NOMO-1 treated with dmso at 0.1 percent for 144 hours (cell line): ENCODE results near the gene RBM22.

Source experiments
- DNase-seq: peaks from one replicate; lab custom pipeline; 2025; ENCODE audit not compliant: unreplicated experiment; lab: John Stamatoyannopoulos, UW

The RBM22 gene

DNA sequence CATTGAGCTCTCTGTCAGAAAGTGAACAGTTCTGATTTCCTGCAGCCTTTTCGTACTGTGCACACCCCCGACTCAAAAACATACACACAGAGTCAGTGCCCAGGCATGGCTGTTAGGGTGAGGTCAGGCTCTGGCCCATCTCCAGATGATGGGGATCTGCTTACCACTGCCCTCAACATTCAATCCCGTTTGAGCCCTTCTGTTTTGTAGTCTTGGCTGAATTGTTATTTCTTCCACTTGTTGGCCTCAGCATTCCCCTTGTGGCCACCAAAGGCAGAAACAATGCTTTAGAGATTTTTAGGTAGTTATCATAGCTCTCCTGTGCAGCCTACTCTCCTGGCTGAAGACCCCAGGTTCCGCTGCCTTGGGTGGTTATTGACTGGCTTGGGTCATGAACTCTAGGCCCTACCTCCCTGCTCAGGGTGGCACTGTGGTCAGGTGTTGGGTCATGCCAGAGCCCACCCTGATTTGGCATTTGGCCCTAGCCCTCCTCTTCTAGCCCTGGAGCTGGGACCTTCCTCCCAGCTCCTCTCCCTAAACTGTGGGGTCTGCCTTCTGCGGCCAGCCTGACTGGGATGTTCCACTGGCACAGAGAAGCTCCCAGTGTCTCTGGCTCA, 47.6 kb downstream of the RBM22 start:
- DNase-seq: no peak

DNA sequence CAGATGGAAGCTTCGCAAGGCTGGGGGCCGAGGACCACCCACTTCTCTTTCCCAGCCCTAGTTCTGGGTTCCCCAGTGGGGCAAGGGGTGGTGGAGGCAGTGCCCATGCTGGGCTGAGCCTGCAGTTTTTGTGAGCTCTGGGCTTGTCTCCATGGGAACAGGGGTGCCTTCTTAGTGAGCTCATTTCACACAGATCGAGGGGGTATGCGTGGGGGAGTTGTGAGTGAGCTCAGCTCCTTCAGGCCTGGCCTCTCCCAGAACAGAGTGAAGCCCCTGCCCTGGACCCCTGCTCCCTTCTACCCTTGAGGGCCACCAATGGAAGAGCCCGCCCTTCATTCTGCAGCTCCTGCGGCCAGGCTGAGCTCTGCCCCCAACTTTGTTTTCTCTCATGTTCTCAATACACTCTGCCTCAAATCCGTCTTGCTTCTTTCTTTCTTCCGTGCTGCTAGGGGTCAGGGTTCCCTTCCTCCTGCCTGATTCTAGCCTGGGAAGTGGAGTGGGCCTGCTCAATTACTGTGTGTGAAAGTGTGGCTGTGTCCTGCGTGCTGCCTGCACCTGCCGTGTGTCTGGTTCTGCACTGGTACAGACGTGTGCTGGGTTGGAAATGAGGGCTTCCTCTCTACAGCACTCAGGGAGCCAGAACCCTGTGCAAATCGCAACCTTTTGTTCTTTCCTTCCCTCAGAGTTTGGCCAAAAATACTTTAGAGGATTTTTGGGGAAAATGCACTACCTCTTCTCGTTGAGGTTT, 48.8 kb downstream of the RBM22 start:
- DNase-seq: no peak

GRCh38 chr5:150651382-150651781, 49.5 kb downstream of the RBM22 start:
- DNase-seq: no peak

GRCh38 chr5:150650021-150651006, 50.5 kb downstream of the RBM22 start:
- no peak for DNase-seq

GRCh38 chr5:150649108-150650020, 51.5 kb downstream of the RBM22 start:
- DNase-seq: no peak

DNA sequence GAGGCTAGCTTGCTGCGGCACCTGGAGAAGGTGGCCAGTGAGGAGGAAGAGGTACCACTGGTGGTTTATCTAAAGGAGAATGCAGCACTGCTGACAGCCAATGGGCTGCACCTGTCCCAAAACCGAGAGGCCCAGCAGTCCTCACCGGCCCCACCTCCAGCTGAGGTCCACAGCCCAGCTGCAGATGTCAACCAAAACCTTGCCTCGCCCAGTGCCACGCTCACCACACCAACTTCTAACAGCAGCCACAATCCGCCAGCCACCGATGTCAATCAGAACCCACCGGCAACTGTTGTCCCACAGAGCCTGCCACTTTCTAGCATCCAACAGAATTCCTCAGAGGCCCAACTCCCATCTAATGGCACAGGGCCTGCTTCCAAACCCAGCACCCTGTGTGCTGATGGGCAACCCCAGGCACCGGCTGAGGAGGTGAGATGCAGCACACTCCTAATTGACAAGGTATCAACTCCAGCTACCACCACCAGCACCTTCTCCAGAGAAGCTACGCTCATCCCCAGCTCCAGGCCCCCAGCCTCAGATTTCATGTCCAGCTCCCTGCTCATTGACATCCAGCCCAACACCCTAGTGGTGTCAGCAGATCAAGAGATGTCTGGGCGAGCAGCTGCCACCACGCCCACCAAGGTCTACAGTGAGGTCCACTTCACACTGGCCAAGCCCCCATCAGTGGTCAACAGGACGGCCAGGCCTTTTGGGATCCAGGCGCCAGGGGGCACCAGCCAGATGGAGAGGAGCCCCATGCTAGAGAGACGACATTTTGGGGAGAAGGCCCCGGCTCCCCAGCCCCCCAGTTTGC, 52.4 kb downstream of the RBM22 start:
- DNase-seq: no peak

GRCh38 chr5:150647275-150648251, 53.3 kb downstream of the RBM22 start:
- DNase-seq: no peak

GRCh38 chr5:150645070-150645700, 55.7 kb downstream of the RBM22 start:
- no peak for DNase-seq

DNA sequence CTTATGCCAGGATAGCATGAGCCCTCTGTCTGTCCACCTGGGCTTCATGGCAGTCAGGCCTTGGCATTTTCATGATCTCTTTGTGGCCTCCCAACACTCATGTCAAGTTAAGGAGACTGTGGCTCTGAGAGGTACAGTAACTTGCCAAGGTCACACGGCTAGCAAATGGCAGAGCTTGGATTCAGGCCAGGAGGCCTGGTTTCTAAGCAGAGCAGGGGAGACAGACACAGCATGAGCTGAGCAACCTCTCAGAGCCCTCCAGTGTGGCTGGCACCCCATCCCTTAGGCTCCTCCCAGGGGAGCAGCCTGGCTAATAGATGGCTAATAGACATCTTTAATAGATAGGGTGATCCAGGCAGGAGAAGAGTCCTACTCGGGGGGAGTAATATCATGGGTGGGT, 56.3 kb downstream of the RBM22 start:
- no peak for DNase-seq

DNA sequence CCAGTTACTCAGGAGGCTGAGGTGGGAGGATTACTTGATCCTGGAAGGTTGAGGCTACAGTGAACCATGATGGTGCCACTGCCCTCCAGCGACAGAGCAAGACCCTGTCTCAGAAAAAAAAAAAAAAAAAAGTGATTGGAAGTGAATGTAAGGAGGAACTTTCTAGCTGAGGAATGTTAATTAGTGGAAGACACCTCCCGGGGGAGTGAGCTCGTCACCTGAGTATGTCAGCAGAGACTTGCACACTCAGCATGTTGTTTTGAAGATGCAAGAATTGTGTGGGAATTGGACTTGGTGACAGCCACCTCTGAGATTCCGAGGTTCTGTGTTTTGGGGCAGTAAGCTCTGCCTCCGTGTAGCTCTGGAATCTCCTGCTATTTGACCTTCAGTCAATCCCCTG, 56.8 kb downstream of the RBM22 start:
- DNase-seq: no peak

- DNase-seq: no peak
Observed at GRCh38 chr5:150642991-150643710, 57.7 kb downstream of the RBM22 start.

DNA sequence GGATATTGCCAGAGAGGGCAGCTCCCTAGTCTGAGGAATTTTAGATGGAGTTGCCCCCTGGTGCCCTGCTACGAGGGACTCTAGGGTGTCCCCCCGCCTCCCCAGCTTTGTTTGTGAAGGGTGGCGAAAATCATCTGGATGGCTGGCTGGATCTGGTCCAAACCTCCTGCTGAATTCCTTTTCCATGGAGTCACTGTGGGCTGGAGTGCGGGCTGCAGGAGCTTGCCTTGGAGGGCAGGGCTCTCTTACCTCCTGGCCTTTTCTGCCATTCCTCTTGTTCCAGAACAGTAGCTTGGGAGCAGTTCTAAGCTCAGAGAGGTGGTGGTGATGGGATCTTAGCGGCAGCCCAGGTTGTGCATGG, 58.3 kb downstream of the RBM22 start:
- no peak for DNase-seq

DNA sequence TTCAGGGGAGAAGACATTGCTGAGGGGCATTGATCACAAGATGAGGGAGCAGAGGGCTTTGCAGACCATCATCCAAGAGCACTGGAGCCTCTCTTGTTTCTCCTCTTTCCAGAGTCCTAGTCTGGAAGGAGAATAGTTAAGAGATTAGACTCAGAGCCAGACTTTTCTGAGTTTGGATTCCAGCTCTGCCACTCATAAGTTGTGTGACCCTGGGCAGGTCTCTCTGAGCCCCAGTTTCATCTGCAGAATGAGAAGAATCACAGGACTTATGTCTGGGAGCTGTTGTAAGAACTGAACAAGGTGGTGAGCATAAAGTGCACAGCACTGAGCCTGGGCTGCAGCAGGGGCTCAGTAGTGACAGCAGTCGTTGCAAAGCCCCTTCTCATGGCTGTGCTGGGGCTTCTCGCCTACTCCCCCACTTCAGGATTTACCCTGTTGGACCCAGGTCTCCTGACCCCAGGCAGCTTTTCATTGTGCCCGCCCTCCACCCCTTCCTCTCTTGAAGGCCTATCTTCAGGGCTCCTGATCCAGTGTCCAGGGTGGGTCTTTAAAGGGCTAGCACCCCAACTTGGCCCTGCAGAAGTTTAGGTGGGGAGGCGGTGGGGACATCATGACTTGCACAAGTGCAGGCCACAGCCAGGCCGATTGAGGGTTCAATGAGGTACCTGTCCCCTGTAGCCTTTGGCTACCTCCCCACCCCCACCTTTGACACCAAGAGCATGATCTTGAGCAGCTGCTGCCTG, 58.9 kb downstream of the RBM22 start:
- DNase-seq: no peak

- no peak for DNase-seq
Observed at GRCh38 chr5:150641006-150641570, 59.8 kb downstream of the RBM22 start.
